Hematopoietic multipotent progenitor cell treated with erythropoietin and hydrocortisone succinate and interleukin-3 and kit ligand, for 15 days (in vitro differentiated cells): ENCODE data around the gene ADGRG3.
"Not testable (repeated sequence)": the region's sequence is repeated elsewhere in the genome, so short reads cannot be mapped to it uniquely, and the experiment has no call there.

Source experiments
- DNase-seq: peaks from one replicate; pipeline ENCODE4 v3.0.0-alpha.2; 2015; ENCODE audit warnings: low spot score

Gene ADGRG3

GRCh38 chr16:57663917-57664661 is 4.0 kb upstream of the ADGRG3 start:
- no peak for DNase-seq

- DNase-seq, result no peak
Measured at GRCh38 chr16:57664662-57665025, 3.5 kb upstream of the ADGRG3 start.

- no peak for DNase-seq
Measured at GRCh38 chr16:57665541-57665940, 2.6 kb upstream of the ADGRG3 start.

GRCh38 chr16:57666353-57667047 is 1.6 kb upstream of the ADGRG3 start:
- DNase-seq, result no peak

- no peak for DNase-seq
Measured at GRCh38 chr16:57667048-57667525, 1.0 kb upstream of the ADGRG3 start.

- DNase-seq, result no peak
Measured at GRCh38 chr16:57667526-57668262, 412 bp upstream of the ADGRG3 start.

GRCh38 chr16:57668630-57669475 is 747 bp downstream of the ADGRG3 start:
- DNase-seq, result no peak

DNA sequence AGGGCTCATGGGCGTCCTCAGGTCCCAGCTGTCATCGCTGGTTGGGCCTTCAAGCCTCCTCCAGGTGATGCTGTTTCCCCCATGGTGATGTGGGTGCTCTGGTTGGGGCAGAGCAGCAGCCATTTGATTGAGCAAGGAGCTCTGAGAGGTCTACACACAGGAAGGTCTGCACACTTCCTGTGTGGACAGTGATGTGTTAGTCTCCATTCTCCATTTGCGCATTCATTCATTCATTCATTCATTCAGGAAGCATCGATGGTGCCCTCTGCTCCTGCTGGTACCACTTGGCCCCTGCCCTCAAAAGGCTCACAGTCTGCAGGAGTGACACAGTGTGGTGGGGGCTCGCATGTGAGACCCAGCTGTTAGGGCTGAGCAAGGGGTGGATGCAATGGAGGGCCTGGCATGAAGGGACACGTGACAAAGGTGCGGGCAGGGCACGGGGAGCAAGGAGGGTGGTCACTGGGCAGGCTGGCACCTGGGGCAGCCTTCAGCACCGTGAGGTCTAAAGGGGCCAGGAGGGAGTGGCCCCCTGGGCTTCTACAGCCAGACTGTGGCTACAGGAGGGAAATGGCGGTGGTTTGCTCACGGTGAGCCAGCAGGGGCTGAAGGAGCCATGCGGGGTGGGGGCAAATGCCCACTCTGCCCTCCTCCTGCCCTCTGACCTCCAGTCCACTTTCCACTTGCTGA is 1.5 kb downstream of the ADGRG3 start:
- no peak for DNase-seq

GRCh38 chr16:57670196-57670595 is 2.1 kb downstream of the ADGRG3 start:
- DNase-seq, result no peak

GRCh38 chr16:57671451-57671850 is 3.3 kb downstream of the ADGRG3 start:
- DNase-seq, result not testable (repeated sequence)

DNA sequence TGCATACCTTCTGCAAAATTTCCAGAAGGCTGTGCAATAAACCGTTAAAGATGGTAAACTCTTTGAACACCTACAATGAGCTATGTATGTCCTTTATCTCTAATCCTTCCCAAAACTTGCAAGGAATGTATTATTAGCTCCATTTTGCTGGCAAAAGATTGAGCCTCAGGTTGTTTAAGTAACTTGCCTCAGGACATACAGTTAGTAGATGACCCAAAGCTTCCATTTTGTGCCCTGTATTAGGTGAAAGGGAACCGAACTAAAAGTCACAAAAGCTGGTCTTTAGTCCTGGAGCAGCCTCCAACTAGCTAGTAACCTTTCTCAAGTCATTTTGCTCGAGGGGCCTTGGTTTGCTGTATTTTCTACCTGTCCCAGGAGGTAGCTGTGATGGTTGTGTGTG is 4.3 kb downstream of the ADGRG3 start:
- no peak for DNase-seq

DNA sequence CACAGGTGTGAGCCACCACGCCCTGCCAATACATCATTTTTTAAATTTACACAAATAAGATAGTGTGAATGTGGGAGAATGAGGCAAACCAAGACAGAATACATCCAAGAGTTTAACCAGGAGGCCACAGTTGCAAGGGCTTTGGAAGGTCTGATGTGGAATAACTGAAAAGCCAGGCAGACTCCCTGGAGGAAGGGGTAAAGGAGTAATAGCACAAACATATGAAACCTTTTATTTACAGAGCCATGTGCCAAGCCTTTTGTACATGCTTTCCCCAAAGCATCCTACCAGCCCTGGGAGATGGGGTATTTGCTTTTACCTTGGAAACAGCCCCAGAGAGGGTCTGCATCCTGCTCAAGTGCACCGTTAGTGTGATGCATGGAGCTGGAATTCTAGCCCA is 4.7 kb downstream of the ADGRG3 start:
- DNase-seq, result no peak

GRCh38 chr16:57675741-57676551 is 7.8 kb downstream of the ADGRG3 start:
- no peak for DNase-seq

GRCh38 chr16:57676553-57677085 is 8.5 kb downstream of the ADGRG3 start:
- no peak for DNase-seq

DNA sequence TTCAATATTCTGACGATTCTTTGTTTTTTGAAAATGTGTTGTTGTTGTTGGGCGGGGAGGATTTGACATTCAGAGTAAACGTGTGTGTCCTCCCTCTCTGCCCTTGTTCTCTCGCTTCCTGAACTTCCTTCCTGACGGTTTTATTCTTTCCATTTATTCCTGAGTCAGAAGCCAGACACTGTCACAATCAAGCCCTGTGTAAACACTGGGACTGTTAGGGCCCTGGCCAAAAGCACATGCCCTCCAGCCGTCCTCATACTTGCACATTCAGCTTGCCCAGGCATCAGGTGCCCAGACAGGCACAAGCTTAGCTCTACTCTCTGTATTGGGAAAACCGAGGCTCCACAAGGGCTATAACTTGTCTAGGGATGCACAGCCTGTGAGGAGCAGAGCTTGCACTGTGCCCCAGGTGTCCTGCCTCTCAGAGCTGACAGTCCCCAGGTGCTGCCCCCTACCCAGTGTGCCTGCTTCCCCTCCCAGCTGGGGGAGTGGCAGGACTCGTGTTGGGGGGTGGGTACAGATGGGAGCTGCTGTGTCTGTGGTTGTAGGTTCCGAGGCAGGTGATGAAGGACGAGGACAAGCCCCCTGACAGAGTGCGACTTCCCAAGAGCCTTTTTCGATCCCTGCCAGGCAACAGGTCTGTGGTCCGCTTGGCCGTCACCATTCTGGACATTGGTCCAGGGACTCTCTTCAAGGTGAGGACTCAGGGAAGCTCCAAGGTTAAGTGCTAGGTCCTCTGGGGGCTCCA is 9.7 kb downstream of the ADGRG3 start:
- no peak for DNase-seq

- no peak for DNase-seq
Measured at GRCh38 chr16:57679016-57679415, 10.9 kb downstream of the ADGRG3 start.

- no peak for DNase-seq
Measured at GRCh38 chr16:57679767-57680482, 11.8 kb downstream of the ADGRG3 start.

DNA sequence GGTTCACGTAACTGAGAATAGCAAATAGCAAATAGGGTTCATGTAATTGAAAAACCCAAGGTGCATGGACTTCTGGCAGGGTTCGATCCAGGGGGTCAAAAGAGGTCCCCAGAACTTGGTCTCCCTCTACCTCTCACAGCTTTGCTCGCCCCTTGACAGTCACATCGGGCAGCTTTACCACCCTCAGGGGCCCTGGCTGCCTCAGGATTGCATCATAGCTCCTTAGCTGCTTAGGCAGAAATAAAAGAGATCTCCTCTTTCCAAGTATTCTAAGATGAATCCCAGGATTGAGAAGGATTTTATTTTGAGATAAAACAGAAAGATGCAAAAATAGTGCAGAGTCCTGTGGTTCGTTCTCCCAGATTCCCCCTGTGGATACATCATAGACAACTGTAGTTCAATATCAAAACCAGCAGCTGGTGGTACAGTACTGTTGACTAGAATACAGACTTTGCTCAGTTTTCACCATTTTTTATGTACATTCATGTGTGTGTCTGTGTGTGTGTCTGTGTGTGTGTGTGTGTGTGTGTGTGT is 12.8 kb downstream of the ADGRG3 start:
- DNase-seq, result no peak
